Stomach (tissue), 9 donors: ENCODE results near the gene CPB1. TPM values are rescaled to one million over a fixed set of nuclear protein-coding genes. Genes with fewer than 3 reads are reported as not detected.

ENCODE experiments used
- DNase-seq, 2 donors: peaks; one replicate each; pipeline versions ENCODE4 v3.0.0 to v3.0.0-alpha.2; 2013 to 2019
- H3K27ac ChIP-seq, 5 donors: fragments of 200-600 bp in 4 of 5; sonication (generic) in 4 of 5; one replicate each; pipeline ENCODE4 v1.5.1; 2013 to 2019; ENCODE audit warnings: mild to moderate bottlenecking in 1 of 5, moderate library complexity in 1 of 5
- H3K27me3 ChIP-seq, 3 donors: fragments of 200-600 bp; sonication (generic); one replicate each; pipeline ENCODE4 v1.5.1; 2017 to 2019; ENCODE audit warnings: mixed run types in 1 of 3
- H3K36me3 ChIP-seq, 4 donors: fragments of 200-600 bp; sonication (generic); 1 replicate in 3 of 4; 2 replicates in 1 of 4; pipeline ENCODE4 v1.5.1; 2016 to 2019
- H3K4me1 ChIP-seq, 4 donors: fragments of 200-600 bp; sonication (generic); one replicate each; pipeline ENCODE4 v1.5.1; 2016 to 2019
- H3K4me3 ChIP-seq, 4 donors: fragments of 200-600 bp; sonication (generic) in 3 of 4; one replicate each; pipeline ENCODE4 v1.5.1; 2016 to 2019; ENCODE audit warnings: mild to moderate bottlenecking in 1 of 4
- H3K9me3 ChIP-seq, 4 donors: fragments of 200-600 bp; sonication (generic); one replicate each; pipeline ENCODE4 v1.5.1; 2016 to 2019
- CTCF ChIP-seq, 7 experiments: fragments of 450-650 bp in 4 of 7; fragments of 200-600 bp in 3 of 7; sonication (generic) in 3 of 7; IDR thresholded peaks; one replicate each; pipeline ENCODE4 v1.5.1; 2016 to 2019; ENCODE audit warnings: antibody characterized with exemption in 7 of 7, control low read depth in 2 of 7, mild to moderate bottlenecking in 1 of 7
- EP300 ChIP-seq: sonication (generic); formaldehyde crosslinking; IDR thresholded peaks from one replicate; pipeline ENCODE4 v1.6.1; 2017; ENCODE audit warnings: antibody characterized with exemption
- POLR2A ChIP-seq, 4 donors: fragments of 450-650 bp; IDR thresholded peaks; one replicate each; pipeline ENCODE4 v1.6.1; 2016; ENCODE audit warnings: antibody characterized with exemption in 4 of 4, control low read depth in 2 of 4, mild to moderate bottlenecking in 1 of 4, moderate library complexity in 1 of 4
- POLR2AphosphoS5 ChIP-seq, 3 donors: sonication (generic); formaldehyde crosslinking; IDR thresholded peaks; one replicate each; pipeline ENCODE4 v1.6.1; 2016; ENCODE audit warnings: antibody characterized with exemption in 3 of 3
- WGBS, 5 donors: extraction: QIAGEN DNeasy Blood & Tissue Kit in 3 of 5; methylation state at CpG; one replicate each; pipeline versions ENCODE4 v1.1.5 to v1.1.7; 2013 to 2018; 5-methylcytosine and 5-hydroxymethylcytosine counted together
- intact Hi-C: fragments of 100-400 bp; cut with DNase I; formaldehyde crosslinking; loops from one replicate; pipeline ENCODE4 v1.15.1; 2023; ENCODE audit warnings: low total_unique reads
- polyA plus RNA-seq, 3 donors: library from polyadenylated mRNA; stranded (reverse); fragments of 200-250 nt; gene quantifications; one replicate each; pipeline ENCODE4 v1.2.3, GENCODE V29; 2013
- total RNA-seq, 5 donors: library from RNA; depleted of rRNA; stranded (reverse); fragments of >200 nt; gene quantifications; one replicate each; pipeline versions ENCODE4 v1.1.0 to v1.2.3, GENCODE V29; 2014 to 2016
- donor health status: healthy with polysubstance abuse.
- donor health status: Bipolar disorder and iron deficiency.
- donor health status: healthy.

The CPB1 gene
- total and polyA plus RNA-seq, 8 donors: 0.70 to 29.2 (median 3.9) TPM; not detected in 4

GRCh38 chr3:148880681-148881080 is 53.1 kb downstream of the CPB1 start:
- TF ChIP-seq POLR2A (IDR thresholded peaks at IDR 0.05) (no peak), CTCF (IDR thresholded peaks at IDR 0.05) (no peak), POLR2AphosphoS5 (IDR thresholded peaks at IDR 0.05) (no peak)

GRCh38 chr3:148881286-148881685 is 53.7 kb downstream of the CPB1 start:
- H3K4me3 ChIP-seq: no peak overlapping the region
- H3K4me1 ChIP-seq: peaks cover 0 to 11% (median 3%) of the 10 kb centered on the region in 4 donors
- no peaks in the 10 kb centered on the region for H3K27me3 ChIP-seq
- no peaks in the 10 kb centered on the region for H3K9me3 ChIP-seq
- intact Hi-C loops: no loop called here
- 83 to 92% (median 88%) methylated on average over 2 of the region's 2 CpGs for WGBS, 5 donors
- no peaks in the 10 kb centered on the region for H3K36me3 ChIP-seq
- TF ChIP-seq POLR2A (IDR thresholded peaks at IDR 0.05) (no peak), POLR2AphosphoS5 (IDR thresholded peaks at IDR 0.05) (no peak), EP300 (no peak), CTCF (IDR thresholded peaks at IDR 0.05) (no peak)
- no peak overlapping the region for H3K27ac ChIP-seq
- no peak for DNase-seq

More at GRCh38 chr3:148880681-148881080, 53.1 kb downstream of the CPB1 start:
- Histone ChIP-seq H3K27me3 (no peaks in the 10 kb centered on the region), H3K27ac (no peak overlapping the region), H3K9me3 (no peaks in the 10 kb centered on the region), H3K36me3 (no peaks in the 10 kb centered on the region), H3K4me1 (peaks cover 0 to 11% (median 3%) of the 10 kb centered on the region in 4 donors), H3K4me3 (no peak overlapping the region)
- DNase-seq: no peak
- intact Hi-C loops: no loop called here

GRCh38 chr3:148882288-148882687 is 54.7 kb downstream of the CPB1 start:
- no peak overlapping the region for H3K27ac ChIP-seq
- 17 to 40% (median 25%) methylated on average over 4 of the region's 4 CpGs for WGBS, 5 donors
- H3K4me3 ChIP-seq: no peak overlapping the region
- TF ChIP-seq EP300: no peak
- TF ChIP-seq POLR2A (IDR thresholded peaks at IDR 0.05): no peak
- TF ChIP-seq POLR2AphosphoS5 (IDR thresholded peaks at IDR 0.05): no peak
- TF ChIP-seq CTCF (IDR thresholded peaks at IDR 0.05): no peak
- H3K9me3 ChIP-seq: no peaks in the 10 kb centered on the region
- intact Hi-C loops: no loop called here
- peak in 1 of 2 donors; percentile 16 for DNase-seq
- H3K4me1 ChIP-seq: peaks cover 0 to 11% (median 3%) of the 10 kb centered on the region in 4 donors
- H3K27me3 ChIP-seq: no peaks in the 10 kb centered on the region
- no peaks in the 10 kb centered on the region for H3K36me3 ChIP-seq

GRCh38 chr3:148883163-148883562 is 55.6 kb downstream of the CPB1 start:
- Histone ChIP-seq H3K27ac (no peak overlapping the region), H3K36me3 (no peaks in the 10 kb centered on the region), H3K9me3 (no peaks in the 10 kb centered on the region), H3K4me3 (no peak overlapping the region), H3K27me3 (no peaks in the 10 kb centered on the region), H3K4me1 (peaks cover 0 to 11% (median 3%) of the 10 kb centered on the region in 4 donors)
- 68 to 85% (median 76%) methylated on average over 1 of the region's 1 CpG for WGBS, 5 donors
- no peak for TF ChIP-seq EP300
- peak in 1 of 2 donors; percentile 23 for DNase-seq
- intact Hi-C loops: no loop called here

GRCh38 chr3:148884261-148884660 is 56.6 kb downstream of the CPB1 start:
- Histone ChIP-seq H3K36me3 (no peaks in the 10 kb centered on the region), H3K4me1 (peaks cover 0 to 11% (median 3%) of the 10 kb centered on the region in 4 donors), H3K9me3 (no peaks in the 10 kb centered on the region), H3K27ac (no peak overlapping the region), H3K27me3 (no peaks in the 10 kb centered on the region), H3K4me3 (no peak overlapping the region)
- TF ChIP-seq CTCF (IDR thresholded peaks at IDR 0.05) (no peak), POLR2A (IDR thresholded peaks at IDR 0.05) (no peak), POLR2AphosphoS5 (IDR thresholded peaks at IDR 0.05) (no peak), EP300 (no peak)
- DNase-seq: no peak
- intact Hi-C loops: no loop called here
